Gastrocnemius medialis (tissue), 4 donors: ENCODE measurements around the gene PITX2. TPM values are rescaled to one million over a fixed set of nuclear protein-coding genes. Genes with fewer than 3 reads are reported as not detected.

ENCODE experiments used
- ATAC-seq, 2 donors: fragments of 150-250 bp; one replicate each; pipeline ENCODE4 v1.9.1; 2016
- DNase-seq, 2 donors: peaks; one replicate each; pipeline ENCODE4 v3.0.0-alpha.2; 2019
- H3K27ac ChIP-seq, 4 donors: fragments of 200-600 bp; sonication (generic); 1 replicate in 1 of 4; 2 replicates in 3 of 4; pipeline ENCODE4 v1.5.1; 2016 to 2018; ENCODE audit warnings: mild to moderate bottlenecking in 2 of 4, moderate library complexity in 1 of 4
- H3K27me3 ChIP-seq, 3 donors: fragments of 200-600 bp; sonication (generic) in 2 of 3; 1 replicate in 1 of 3; 2 replicates in 2 of 3; pipeline versions ENCODE4 v1.5.1 to v1.6.0; 2016 to 2019; ENCODE audit warnings: mild to moderate bottlenecking in 1 of 3, moderate library complexity in 1 of 3
- H3K36me3 ChIP-seq, 2 donors: fragments of 200-600 bp; sonication (generic) in 1 of 2; one replicate each; pipeline ENCODE4 v1.5.1; 2017 to 2018
- H3K4me1 ChIP-seq, 2 donors: fragments of 200-600 bp; sonication (generic) in 1 of 2; one replicate each; pipeline ENCODE4 v1.5.1; 2016 to 2017; ENCODE audit warnings: mild to moderate bottlenecking in 2 of 2
- H3K4me3 ChIP-seq, 4 donors: fragments of 200-600 bp; sonication (generic) in 3 of 4; 1 replicate in 1 of 4; 2 replicates in 3 of 4; pipeline ENCODE4 v1.5.1; 2016 to 2019; ENCODE audit warnings: mild to moderate bottlenecking in 2 of 4
- H3K9me3 ChIP-seq, 3 donors: fragments of 200-600 bp; sonication (generic) in 2 of 3; 1 replicate in 1 of 3; 2 replicates in 2 of 3; pipeline ENCODE4 v1.5.1; 2016 to 2019
- CTCF ChIP-seq, 5 experiments: fragments of 450-650 bp in 3 of 5; fragments of 200-600 bp in 2 of 5; sonication (generic) in 2 of 5; IDR thresholded peaks in 4 of 5; conservative IDR thresholded peaks in 1 of 5; 1 replicate in 4 of 5; 2 replicates in 1 of 5; pipeline ENCODE4 v1.5.1; 2016 to 2019; ENCODE audit warnings: antibody characterized with exemption in 5 of 5, mild to moderate bottlenecking in 3 of 5, moderate library complexity in 3 of 5
- POLR2A ChIP-seq, 2 donors: fragments of 450-650 bp; IDR thresholded peaks; one replicate each; pipeline ENCODE4 v1.6.1; 2017; ENCODE audit warnings: antibody characterized with exemption in 2 of 2, mild to moderate bottlenecking in 2 of 2, moderate library complexity in 2 of 2
- in situ Hi-C, 4 donors: fragments of 200-750 bp; cut with MboI; loops; one replicate each; pipeline versions ENCODE4 v1.15.0 to v1.8.0; 2017; ENCODE audit warnings: low sequenced_read_pairs in 4 of 4
- intact Hi-C: fragments of 100-400 bp; cut with DNase I; formaldehyde crosslinking; loops from one replicate; pipeline ENCODE4 v1.15.1; 2023; ENCODE audit warnings: low total_unique reads
- total RNA-seq, 4 donors: library from RNA; depleted of rRNA; stranded (reverse); fragments of >200 nt; gene quantifications; one replicate each; pipeline versions ENCODE4 v1.1.0 to v1.2.3, GENCODE V29; 2016

The PITX2 gene
- total RNA-seq, 4 donors from 2014 or later: 30.5 to 58.9 (median 38.2) TPM

GRCh38 chr4:110634350-110635162 is 11.7 kb upstream of the PITX2 start:
- in situ Hi-C loops (loop anchor here in 3 of 4 donors (10.0 to 25.0 kb wide), 3 partner anchors 320 to 653 kb away; no protein-coding TSS in a partner anchor), intact Hi-C loops (loop anchor here (5.0 kb wide), 1 partner anchor 338 kb away; no protein-coding TSS in a partner anchor)
- Histone ChIP-seq H3K4me3 (peak overlapping the region; percentile 29 to 46 (median 40)), H3K9me3 (no peaks in the 10 kb centered on the region), H3K27ac (peak overlapping the region in 3 of 4 donors; percentile 69 to 74 (median 70)), H3K36me3 (no peaks in the 10 kb centered on the region), H3K27me3 (peaks cover 0 to 23% (median 10%) of the 10 kb centered on the region in 3 donors), H3K4me1 (peaks cover 0 to 11% of the 10 kb centered on the region in 2 donors)
- ATAC-seq (no peak), DNase-seq (no peak)
- no peak for TF ChIP-seq POLR2A (IDR thresholded peaks at IDR 0.05)
- no peak for TF ChIP-seq CTCF (IDR thresholded peaks at IDR 0.05 in 4 of 5, conservative IDR thresholded peaks at IDR 0.05 in 1 of 5)

GRCh38 chr4:110633358-110634341 is 10.8 kb upstream of the PITX2 start:
- peaks cover 0 to 26% (median 10%) of the 10 kb centered on the region in 3 donors for H3K27me3 ChIP-seq
- TF ChIP-seq POLR2A (IDR thresholded peaks at IDR 0.05): no peak
- no peaks in the 10 kb centered on the region for H3K36me3 ChIP-seq
- H3K27ac ChIP-seq: peak overlapping the region in 3 of 4 donors; percentile 69 to 74 (median 70)
- H3K4me1 ChIP-seq: peaks cover 0 to 11% of the 10 kb centered on the region in 2 donors
- DNase-seq (no peak), ATAC-seq (no peak)
- intact Hi-C loops: loop anchor here (2.0 to 5.0 kb wide), 3 partner anchors 325 to 649 kb away; no protein-coding TSS in a partner anchor
- H3K4me3 ChIP-seq: peak overlapping the region; percentile 29 to 46 (median 40)
- in situ Hi-C loops: loop anchor here in 3 of 4 donors (10.0 to 25.0 kb wide), 3 partner anchors 321 to 654 kb away; no protein-coding TSS in a partner anchor
- H3K9me3 ChIP-seq: no peaks in the 10 kb centered on the region

- TF ChIP-seq CTCF (IDR thresholded peaks at IDR 0.05 in 4 of 5, conservative IDR thresholded peaks at IDR 0.05 in 1 of 5) (no peak), POLR2A (IDR thresholded peaks at IDR 0.05) (no peak)
- Histone ChIP-seq H3K4me3 (peak overlapping the region in 1 of 4 donors; percentile 36), H3K4me1 (peaks cover 0 to 11% of the 10 kb centered on the region in 2 donors), H3K27me3 (peaks cover 0 to 26% (median 10%) of the 10 kb centered on the region in 3 donors), H3K9me3 (no peaks in the 10 kb centered on the region), H3K36me3 (no peaks in the 10 kb centered on the region), H3K27ac (peak overlapping the region in 1 of 4 donors; percentile 74)
- in situ Hi-C loops (loop anchor here in 3 of 4 donors (10.0 to 25.0 kb wide), 3 partner anchors 322 to 655 kb away; no protein-coding TSS in a partner anchor), intact Hi-C loops (loop anchor here (2.0 to 5.0 kb wide), 3 partner anchors 326 to 650 kb away; no protein-coding TSS in a partner anchor)
- DNase-seq (no peak), ATAC-seq (no peak)
These were observed 9.9 kb upstream of the PITX2 start for GRCh38 chr4:110632506-110633357.

- peak; percentile 63 to 71 for ATAC-seq
- Histone ChIP-seq H3K4me1 (peaks cover 0 to 11% of the 10 kb centered on the region in 2 donors), H3K36me3 (no peaks in the 10 kb centered on the region), H3K4me3 (peak overlapping the region in 2 of 4 donors; percentile 35 to 36), H3K27me3 (peaks cover 0 to 26% (median 10%) of the 10 kb centered on the region in 3 donors), H3K27ac (no peak overlapping the region), H3K9me3 (no peaks in the 10 kb centered on the region)
- in situ Hi-C loops: loop anchor here in 3 of 4 donors (10.0 to 25.0 kb wide), 3 partner anchors 323 to 655 kb away; no protein-coding TSS in a partner anchor
- DNase-seq: peak in 1 of 2 donors; percentile 47
- intact Hi-C loops: loop anchor here (2.0 to 5.0 kb wide), 3 partner anchors 327 to 651 kb away; no protein-coding TSS in a partner anchor
- TF ChIP-seq POLR2A (IDR thresholded peaks at IDR 0.05): no peak
- TF ChIP-seq CTCF (IDR thresholded peaks at IDR 0.05 in 4 of 5, conservative IDR thresholded peaks at IDR 0.05 in 1 of 5): peak; percentile 13 to 75 (median 71)
These were observed 9.0 kb upstream of the PITX2 start for GRCh38 chr4:110631584-110632505.
